ENCODE measurements around the gene GNB5. TPM values are rescaled to one million over a fixed set of nuclear protein-coding genes. Genes with fewer than 3 reads are reported as not detected.
"Not testable (repeated sequence)": the region's sequence is repeated elsewhere in the genome, so short reads cannot be mapped to it uniquely, and the experiment has no call there.

GNB5 gene
- total RNA-seq: 50.2 TPM

DNA sequence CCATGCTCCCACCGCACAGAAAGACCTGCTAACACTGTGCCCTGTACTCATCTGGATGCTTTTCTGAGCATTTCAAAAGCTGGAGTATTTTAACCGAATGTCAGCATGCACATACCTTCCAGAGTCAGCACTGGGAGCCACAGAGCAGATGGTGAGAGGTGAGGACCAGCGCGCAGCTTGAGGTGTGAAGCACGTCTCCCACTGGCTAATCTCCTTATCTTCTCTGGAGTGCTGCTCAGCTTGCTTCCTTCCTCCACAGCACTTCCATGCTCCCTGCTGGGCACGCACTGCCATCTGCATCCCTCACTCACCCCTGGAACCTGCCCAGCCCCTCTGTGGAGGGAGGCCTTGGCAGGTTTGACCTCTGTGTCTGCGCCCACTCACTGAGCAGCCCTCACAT lies at the start of gene GNB5:
TSS of gene GNB5 (minus strand) at position 186 of the 400 bp plus-strand sequence. CDS start 6,716 bp downstream, outside the sequence.
- DNase-seq: peak; percentile 14

- DNase-seq: no peak
Observed at GRCh38 chr15:52240166-52240565, 49.0 kb upstream of the GNB5 start.

- not testable (repeated sequence) for DNase-seq
Observed at GRCh38 chr15:52238989-52239525, 47.9 kb upstream of the GNB5 start.

- no peak for DNase-seq
Observed at GRCh38 chr15:52238149-52238548, 47.0 kb upstream of the GNB5 start.

GRCh38 chr15:52236013-52236412 lies 44.8 kb upstream of the GNB5 start:
- DNase-seq: no peak

DNA sequence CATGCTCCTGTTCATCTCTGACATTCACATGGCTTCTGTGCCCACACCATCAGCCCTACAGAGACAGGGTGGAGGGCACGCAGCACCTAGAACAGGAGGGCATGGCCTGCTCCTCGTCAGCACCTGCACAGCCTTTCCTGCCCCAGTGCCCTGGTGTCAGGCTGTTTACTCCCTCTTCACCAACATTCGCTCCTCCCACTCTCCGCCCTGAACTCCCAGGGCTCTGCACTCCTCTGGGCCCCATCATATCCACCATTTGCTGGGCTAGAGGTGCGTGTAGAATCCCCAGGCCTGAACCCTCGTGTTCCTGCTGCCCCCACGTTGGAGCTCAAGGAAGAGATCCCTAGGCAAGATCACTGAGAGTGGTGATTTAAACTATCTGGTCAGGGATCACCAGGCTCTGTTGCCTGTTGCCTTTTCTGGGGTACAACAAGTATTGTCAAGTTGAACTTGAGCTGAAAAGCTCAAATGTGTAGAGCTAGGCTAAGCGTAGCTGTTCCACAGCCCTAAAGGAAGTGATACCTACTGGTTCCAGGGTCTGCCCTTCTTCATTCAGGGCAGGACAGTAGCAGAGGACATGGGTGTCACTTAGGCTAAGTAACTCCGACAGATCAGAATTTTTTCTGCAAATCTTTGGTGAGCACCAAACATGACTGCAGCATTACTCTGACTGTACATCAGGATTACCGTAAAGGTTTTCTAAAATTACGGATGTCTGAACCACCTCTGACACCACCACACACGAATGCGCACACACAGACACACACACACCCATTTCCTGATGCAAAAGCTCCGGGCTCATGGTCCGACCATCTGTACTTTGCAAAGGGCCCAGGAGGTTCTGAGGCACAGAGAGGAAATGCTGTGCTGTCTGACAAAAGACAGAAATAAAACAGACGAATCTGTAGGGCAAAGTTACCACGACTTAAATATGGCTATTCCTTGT lies 43.7 kb upstream of the GNB5 start:
- no peak for DNase-seq

GRCh38 chr15:52233405-52233804 lies 42.2 kb upstream of the GNB5 start:
- DNase-seq: no peak

DNA sequence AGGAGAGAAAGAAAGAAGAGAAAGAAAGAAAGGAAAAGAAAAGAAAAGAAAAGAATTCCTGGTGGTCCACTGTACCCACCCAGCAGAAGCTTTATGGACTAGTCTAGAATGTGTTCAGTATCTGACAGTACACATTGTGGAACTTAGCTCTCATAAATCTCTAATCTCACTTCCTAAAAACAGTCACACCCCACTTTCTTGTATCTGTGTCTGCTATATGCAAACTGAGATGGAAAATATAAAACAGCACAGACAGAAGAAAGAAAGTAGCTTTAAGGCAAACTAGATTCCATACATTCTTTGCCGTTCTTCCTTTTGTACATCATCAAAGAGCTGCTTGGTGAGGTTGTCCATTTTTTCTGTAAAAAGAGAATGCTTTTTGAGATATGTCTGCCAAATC lies 41.1 kb upstream of the GNB5 start:
- DNase-seq: no peak

DNA sequence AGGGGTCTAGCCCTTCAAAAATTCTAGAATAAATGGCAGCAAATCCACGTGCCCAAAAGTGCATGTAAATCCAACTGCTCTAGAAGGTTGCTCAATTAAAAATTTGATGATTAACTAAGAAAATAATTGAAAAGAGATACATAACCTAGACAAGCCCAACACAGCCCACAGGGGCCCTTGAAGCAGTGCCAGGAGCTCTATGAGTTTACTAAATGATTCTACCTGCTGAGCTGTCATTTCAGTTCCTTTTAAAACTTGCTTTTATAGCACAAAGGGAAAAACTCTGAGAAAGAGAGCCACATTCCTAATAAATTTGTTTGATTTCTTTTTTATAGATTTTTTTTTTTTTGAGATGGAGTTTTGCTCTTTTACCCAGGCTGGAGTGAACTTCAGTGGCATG lies 38.9 kb upstream of the GNB5 start:
- no peak for DNase-seq

GRCh38 chr15:52228921-52229320 lies 37.7 kb upstream of the GNB5 start:
- no peak for DNase-seq

- DNase-seq: peak; percentile 12
Observed at GRCh38 chr15:52227456-52227855, 36.3 kb upstream of the GNB5 start.

DNA sequence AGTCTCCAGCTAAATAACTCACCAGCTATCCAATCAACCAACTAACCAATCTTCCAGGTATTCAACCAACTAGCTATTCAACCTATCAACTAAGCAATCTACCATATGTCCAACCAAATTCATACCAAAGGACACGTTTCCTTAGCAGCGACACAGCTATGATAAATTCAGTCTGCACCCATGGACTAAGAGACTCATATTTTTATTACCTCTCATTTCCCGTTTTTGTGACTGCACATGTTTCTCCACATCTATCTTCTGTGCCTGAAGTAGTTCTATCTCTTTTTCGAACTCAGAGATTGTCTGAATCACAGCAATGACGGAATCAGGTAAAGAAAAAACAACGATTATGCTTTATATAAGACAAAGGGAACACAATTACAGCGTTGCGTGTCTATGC lies 34.0 kb upstream of the GNB5 start:
- no peak for DNase-seq

GRCh38 chr15:52224211-52224610 lies 33.0 kb upstream of the GNB5 start:
- DNase-seq: no peak

- no peak for DNase-seq
Observed at GRCh38 chr15:52221730-52222129, 30.5 kb upstream of the GNB5 start.

DNA sequence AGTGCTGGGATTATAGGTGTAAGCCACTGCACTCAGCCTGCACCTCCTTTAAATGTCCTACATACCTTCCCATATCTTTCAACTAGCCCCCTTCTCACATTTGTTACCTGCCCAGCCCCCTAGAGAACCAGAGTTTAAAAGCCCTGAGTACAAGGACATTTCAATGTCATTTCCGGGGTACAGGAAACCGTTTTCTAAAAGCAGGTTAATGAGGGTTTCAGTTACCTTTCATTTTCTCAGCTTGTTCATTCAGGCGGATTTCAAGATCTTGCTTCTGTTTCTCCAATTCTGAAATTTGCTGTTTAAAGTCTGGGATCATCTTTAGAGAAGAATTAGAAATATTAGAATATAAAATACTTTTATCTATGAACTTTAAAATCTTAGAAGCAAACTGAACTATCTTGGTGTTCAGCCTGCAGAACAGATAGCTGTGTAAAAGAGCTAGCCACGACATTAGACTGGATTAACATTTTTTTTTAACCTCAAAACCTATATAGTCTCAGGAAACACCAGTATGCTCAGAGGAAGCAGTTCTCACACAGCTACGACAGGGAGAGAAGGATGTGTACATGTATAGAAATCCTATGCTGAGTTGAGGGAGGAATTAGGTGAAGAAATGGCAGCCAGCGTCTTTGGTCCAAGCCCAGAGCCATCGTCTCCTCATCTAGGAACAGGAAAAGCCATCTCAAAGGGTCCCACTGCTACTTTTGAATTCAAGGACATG lies 29.9 kb upstream of the GNB5 start:
- no peak for DNase-seq

- DNase-seq: no peak
Observed at GRCh38 chr15:52220251-52220650, 29.1 kb upstream of the GNB5 start.

DNA sequence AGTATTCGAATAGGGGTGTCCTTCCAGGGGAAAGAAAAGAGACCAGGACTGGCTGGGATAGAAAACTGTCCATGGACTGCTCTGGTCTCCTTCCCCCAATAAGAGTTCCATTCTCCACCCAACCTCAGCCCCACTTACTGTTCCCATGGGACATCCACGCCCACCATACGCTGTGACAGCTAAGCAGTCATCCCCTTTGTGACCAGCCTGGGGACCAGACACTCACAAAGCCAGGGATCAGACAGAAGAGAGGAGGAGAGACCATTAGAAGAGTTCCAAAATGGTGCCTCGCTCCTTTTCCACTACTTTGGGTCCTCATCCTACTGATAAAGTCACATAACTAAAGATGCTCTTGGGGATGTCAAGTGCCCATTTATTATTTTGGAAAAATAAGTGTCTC lies 27.6 kb upstream of the GNB5 start:
- no peak for DNase-seq

- no peak for DNase-seq
Observed at GRCh38 chr15:52218371-52218770, 27.2 kb upstream of the GNB5 start.

GRCh38 chr15:52217186-52217585 lies 26.0 kb upstream of the GNB5 start:
- no peak for DNase-seq

DNA sequence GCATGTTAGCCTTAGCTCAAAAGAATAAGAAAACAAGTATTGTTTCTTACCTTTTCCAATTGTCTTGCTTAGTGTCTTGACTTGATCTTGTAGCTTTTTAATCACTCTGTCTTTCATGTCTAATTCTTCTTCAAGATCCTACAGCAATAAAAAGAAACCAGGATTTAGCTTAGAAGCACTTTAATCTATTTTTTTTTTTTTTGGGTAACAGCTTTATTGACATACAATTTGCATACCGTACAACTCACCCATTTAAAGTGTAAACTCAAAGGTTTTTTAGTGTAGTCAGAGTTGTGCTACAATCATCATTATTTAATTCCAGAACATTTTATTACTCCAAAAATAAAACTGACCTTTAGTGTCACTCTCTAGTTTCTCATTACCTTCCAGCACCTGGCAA lies 23.4 kb upstream of the GNB5 start:
- DNase-seq: no peak

- no peak for DNase-seq
Observed at GRCh38 chr15:52213206-52213605, 22.0 kb upstream of the GNB5 start.

- DNase-seq: no peak
Observed at GRCh38 chr15:52208306-52208946, 17.2 kb upstream of the GNB5 start.

DNA sequence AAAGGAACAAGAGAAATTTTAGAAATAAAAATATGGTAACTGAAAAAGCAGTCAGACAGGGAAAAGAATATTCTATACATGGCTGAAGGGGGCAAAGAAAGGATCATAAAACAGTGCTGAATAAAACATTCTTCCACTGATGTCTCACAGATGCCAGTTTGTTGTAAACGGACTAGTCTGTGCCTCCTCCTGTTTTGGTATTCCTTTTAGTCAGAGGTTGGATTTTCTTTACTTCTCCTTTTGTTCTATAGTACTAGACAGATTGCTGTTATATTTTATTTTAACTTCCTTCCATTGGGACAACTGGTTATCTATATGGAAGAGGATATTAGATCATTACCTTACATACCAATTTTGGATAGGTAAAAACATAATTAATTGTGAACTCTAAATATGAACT lies 16.0 kb upstream of the GNB5 start:
- no peak for DNase-seq

All from occipital lobe (tissue), 2 donors.